Muscle of arm (tissue), 14 donors: ENCODE data around the gene RORC. TPM values are rescaled to one million over a fixed set of nuclear protein-coding genes. Genes with fewer than 3 reads are reported as not detected.
"Not testable (repeated sequence)": the region's sequence is repeated elsewhere in the genome, so short reads cannot be mapped to it uniquely, and the experiment has no call there.

Experiments used
- DNase-seq: peaks from one replicate; pipeline ENCODE4 v3.0.0-alpha.2; 2013
- long read RNA-seq, 11 donors: transcript quantifications; one replicate each; lab custom pipeline, GENCODE V29; 2026
- polyA plus RNA-seq, 12 donors: library from polyadenylated mRNA; unstranded; fragments of 120-200 nt; gene quantifications; one replicate each; pipeline ENCODE4 v1.2.1, GENCODE V29; 2013; ENCODE audit not compliant: insufficient read length in 12 of 12

RORC gene
- 10 to 100 TPM in 2 of 12 donors, 1 to 10 TPM in 9, not detected in 1; 1.8 to 12.2 (median 6.2) TPM for polyA plus RNA-seq
- long read RNA-seq, donor 1: 0 reads
- long read RNA-seq, donor 2, full-length matches to known transcripts: 6 of 6 reads
- long read RNA-seq, donor 2, partial matches to known transcripts: 0 of 6 reads
- long read RNA-seq, donor 2, other reads (novel, unspliced or antisense): 0 of 6 reads
- long read RNA-seq, donor 3, partial matches to known transcripts: 0 of 1 reads
- long read RNA-seq, donor 3, other reads (novel, unspliced or antisense): 0 of 1 reads
- long read RNA-seq, donor 4, partial matches to known transcripts: 0 of 1 reads
- long read RNA-seq, donor 4, other reads (novel, unspliced or antisense): 0 of 1 reads
- long read RNA-seq, donor 5, full-length matches to known transcripts: 4 of 4 reads
- long read RNA-seq, donor 5, partial matches to known transcripts: 0 of 4 reads
- long read RNA-seq, donor 5, other reads (novel, unspliced or antisense): 0 of 4 reads
- long read RNA-seq, donor 6, full-length matches to known transcripts: 4 of 4 reads
- long read RNA-seq, donor 6, partial matches to known transcripts: 0 of 4 reads
- long read RNA-seq, donor 6, other reads (novel, unspliced or antisense): 0 of 4 reads
- long read RNA-seq, donor 7: 0 reads
- long read RNA-seq, donor 8, transcript RORC-201 (11 exons, 2,180 nt): major isoform, 5 of 5 reads
- long read RNA-seq, donor 8, partial matches to known transcripts: 0 of 5 reads
- long read RNA-seq, donor 8, other reads (novel, unspliced or antisense): 0 of 5 reads
- long read RNA-seq, donor 9, partial matches to known transcripts: 0 of 1 reads
- long read RNA-seq, donor 9, other reads (novel, unspliced or antisense): 0 of 1 reads
- long read RNA-seq, donor 10, partial matches to known transcripts: 0 of 3 reads
- long read RNA-seq, donor 10, other reads (novel, unspliced or antisense): 0 of 3 reads
- long read RNA-seq, donor 11, partial matches to known transcripts: 0 of 1 reads
- long read RNA-seq, donor 11, other reads (novel, unspliced or antisense): 0 of 1 reads

DNA sequence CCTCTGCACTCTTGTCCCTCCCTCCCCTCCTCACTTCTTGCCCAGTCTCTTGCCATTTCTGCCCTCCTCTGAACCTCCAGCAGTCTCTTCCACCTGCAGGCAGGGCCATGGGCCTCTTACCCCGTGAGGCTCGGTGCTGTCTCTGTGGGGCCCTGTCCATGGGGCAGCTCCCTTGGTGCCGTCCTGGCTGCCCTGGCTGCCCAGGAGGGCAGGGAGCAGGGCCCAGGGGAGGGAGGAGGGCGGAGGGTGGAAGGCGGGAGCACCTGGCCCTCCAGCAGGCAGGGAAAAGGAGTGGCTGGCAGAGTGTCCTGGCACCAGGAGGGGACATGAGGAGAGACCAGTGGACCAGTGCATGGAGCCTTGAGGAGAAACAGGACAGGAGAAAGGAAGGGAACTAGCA lies at the start of gene RORC:
RORC (minus strand) TSS at position 198 of the 400 bp plus-strand sequence; CDS start at position 160, 38 bp downstream.
- DNase-seq: no peak

GRCh38 chr1:151875419-151876097 lies 44.0 kb upstream of the RORC start:
- DNase-seq: no peak

- not testable (repeated sequence) for DNase-seq
These were observed 41.2 kb upstream of the RORC start for GRCh38 chr1:151872776-151873175.

GRCh38 chr1:151871284-151872030 lies 39.9 kb upstream of the RORC start:
- no peak for DNase-seq

GRCh38 chr1:151868486-151868885 lies 36.9 kb upstream of the RORC start:
- DNase-seq: no peak

DNA sequence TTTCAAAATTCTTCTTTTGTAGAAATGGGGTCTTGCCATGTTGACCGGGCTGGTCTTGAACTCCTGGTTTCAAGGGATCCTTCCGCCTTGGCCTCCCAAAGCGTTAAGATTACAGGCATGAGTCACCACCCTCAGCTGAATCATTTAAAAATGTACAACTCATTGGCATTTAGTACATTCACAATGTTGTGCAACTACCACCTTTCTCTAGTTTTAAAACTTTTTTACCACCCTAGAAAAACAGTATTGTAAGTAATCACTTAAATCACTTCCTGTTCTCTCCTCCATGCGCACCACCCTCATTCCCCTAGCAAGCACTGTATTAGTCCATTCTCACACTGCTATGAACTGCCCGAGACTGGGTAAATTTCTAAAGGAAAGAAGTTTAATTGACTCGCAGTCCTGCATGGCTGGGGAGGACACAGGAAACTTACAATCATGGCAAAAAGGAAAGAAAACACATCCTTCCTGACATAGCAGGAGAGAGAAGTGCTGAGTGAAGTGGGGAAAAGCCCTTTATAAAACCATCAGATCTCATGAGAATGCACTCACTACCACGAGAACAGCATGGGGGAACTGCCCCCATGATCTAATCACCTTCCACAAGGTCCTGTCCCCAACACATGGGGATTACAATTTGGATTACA lies 36.3 kb upstream of the RORC start:
- DNase-seq: no peak

DNA sequence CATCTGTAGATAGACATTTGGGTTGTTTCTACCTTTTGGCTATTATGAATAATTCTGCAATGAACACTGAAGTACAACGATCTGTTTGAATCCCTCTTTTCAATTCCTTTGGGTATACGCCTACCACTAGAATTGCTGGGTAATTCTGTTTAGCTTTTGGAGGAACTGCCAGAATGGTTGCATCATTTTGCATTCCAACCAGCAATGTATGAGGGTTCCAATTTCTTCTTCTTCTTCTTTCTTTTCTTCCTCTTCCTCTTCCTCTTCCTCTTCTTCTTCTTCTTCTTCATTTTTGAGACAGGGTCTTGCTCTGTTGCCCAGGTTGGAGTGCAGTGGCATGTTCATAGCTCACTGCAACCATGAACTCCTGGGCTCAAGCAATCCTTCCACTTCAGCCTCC lies 35.7 kb upstream of the RORC start:
- DNase-seq: no peak

- DNase-seq: no peak
These were observed 32.8 kb upstream of the RORC start for GRCh38 chr1:151864411-151864810.

- no peak for DNase-seq
These were observed 31.0 kb upstream of the RORC start for GRCh38 chr1:151862604-151863003.

DNA sequence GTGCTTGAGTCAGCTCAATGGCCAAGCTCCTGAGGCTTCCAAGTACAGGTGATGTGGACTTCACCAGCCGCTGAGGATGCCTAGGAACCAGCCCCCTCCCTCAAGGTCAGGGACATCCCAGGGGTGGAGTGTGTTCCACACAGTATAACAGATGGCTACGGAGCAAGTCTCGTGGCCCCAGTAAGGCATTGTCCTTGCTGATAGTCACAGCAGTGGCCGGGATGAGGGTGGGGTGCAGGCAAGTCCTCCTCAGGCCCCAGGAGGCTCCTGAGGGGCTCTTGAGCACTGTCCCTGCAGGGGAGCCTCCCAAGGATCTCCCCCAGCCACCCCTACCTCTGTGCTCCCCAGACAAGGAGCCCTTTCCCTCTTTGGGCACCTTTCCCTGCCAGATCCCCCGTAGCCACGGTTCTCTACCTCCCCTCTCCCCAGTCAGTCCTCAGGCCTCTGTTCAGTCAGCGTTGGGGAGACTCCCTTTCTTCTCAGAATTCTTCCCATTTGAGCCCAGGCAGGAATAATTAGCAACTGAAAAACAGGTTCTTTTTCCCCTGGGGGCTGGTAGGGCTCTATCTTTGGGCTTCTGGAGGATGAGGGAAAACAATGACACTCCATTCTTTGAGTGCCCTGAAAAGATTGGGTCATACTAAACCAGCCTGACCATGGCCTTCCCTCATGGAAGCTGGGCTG lies 29.0 kb upstream of the RORC start:
- DNase-seq: no peak

DNA sequence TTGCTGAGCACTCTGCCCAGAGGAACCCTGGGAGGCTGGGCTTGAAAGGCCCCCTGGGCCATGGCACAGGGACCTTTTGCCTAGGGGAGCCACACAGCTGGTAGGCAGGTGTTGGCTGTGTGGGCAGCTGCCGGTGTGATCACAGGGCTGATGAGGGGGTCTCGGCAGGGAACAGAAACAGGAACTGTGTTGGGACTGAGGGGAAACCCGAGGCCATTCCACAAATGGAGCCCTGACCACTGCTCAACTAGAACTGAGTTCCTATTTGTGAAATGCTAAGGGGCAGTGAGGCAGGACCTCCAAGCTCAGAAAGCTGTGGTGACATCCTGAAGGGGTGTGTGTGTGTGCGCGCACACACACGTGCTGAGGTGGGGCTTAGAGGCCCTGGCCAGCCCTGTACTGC lies 28.3 kb upstream of the RORC start:
- no peak for DNase-seq

DNA sequence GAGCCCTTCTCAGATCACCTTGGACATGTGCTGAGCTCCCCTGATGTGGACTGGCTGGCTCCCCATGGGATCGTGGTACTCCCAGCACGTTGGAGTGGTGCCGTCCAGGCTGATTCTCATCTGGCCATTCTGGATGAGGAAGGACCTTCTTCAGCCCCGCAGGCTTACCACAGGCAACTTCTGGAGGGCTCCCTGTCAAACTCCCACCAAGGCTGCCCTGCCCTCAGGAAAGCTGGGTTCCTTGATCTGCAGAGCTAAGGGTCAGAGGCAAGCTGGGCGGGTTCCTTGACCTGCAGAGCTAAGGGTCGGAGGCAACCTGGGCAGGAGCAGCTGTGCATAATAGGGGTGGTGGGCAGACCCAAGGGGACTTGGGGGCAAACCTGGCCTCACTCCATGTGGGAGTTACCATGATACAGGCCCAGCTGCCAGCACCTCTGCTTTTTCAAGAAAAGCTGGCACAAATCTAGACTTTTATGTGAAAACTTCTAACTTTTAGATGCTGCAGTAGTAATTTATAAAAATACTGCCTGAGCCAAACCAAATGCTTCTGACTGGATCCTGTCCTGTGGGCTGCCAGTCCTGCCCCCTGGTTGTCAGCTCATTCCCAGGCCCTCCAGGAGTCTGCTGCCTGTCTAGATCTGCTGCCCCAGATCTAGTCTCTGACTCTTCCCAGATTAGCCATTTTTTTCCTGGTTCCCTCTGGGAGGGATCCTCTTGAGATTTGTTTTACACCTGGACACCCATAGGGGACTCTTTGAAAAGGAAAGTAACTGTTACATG lies 27.5 kb upstream of the RORC start:
- no peak for DNase-seq

DNA sequence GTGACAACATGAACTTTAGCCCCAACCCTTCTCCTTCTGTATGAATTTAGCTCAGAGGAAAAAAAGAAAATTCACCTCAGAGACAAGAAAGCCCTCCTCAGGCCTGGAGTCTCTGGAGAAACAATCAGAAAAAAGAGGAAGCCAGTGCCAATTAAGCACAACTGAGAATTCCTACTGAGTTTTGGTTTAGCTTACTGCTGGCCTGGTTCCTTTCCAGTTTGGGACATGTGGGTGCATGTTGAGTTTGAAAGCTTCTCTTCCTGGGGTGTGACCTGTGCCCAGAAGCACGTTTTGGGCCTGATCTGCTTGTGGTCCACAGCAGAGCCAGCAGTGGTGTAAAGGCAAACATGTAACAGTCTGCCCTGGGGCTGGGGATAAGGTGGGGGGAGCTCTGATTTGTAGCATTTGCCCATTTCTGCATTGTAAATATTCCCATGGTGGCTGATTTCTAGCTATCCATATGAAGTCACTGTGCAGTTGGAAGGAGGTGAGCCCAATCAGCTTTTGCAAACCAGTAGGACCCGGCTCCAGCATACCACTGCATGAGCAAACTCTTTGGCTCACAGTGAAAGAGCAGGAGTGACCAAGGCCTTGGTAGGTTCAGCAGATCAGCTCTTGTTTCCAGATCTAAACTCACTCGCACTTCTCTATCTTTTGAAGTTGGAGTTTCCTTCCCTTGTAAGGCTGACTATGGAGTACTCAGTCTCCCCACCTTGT lies 26.6 kb upstream of the RORC start:
- DNase-seq: no peak

DNA sequence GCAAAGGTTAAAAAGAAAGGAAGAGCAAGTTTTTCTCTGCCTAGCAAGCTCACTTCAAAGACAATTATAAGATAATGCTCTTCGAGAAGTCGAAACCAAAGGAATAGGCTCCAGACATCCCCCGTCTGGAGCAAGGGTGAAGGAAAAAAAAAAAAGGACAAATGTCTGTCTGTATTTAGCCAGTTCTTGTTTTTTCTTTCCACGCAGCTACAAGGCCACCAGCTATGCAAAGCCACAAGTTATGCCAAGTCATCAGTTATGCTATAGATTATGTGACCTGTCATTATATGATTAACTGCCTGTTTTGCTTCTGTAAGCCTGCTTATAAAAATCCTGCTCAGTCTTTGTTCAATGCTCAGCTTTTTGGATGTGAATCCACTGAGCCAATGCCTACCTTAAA lies 24.3 kb upstream of the RORC start:
- DNase-seq: no peak

- DNase-seq: not testable (repeated sequence)
These were observed 23.9 kb upstream of the RORC start for GRCh38 chr1:151855516-151855915.

GRCh38 chr1:151854658-151855057 lies 23.1 kb upstream of the RORC start:
- no peak for DNase-seq

DNA sequence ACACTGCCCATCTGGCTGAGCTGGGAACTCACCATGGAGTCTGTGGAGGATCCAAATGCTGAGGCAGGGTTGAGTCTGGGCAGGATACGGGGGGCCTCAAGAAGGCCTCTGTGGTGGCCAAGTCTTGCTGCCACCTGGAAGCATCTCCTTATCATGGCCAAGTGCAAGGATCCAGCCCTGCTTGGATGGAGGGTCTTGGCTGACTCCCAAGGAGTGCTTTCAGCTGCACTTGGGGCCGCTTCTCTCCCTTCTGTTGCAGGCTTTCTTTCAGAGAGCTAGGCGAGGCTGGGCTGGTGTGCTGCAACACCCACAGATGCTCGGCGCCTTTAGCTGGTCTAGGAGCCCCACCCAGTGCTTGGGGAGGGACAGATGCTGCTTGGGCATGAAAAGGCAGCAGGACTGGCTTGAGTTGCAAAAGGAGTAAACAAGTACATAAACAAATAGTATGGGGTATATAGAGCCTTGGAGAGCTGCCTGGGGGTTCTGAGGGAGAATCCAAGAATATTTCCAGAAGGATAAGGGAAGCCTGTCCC lies 21.9 kb upstream of the RORC start, which contains the start of gene THEM5:
THEM5 (minus strand) TSS at position 302 of the 533 bp plus-strand sequence; CDS start at position 155, 147 bp downstream.
- no peak for DNase-seq

- no peak for DNase-seq
These were observed 21.1 kb upstream of the RORC start for GRCh38 chr1:151852733-151853132.
